ENCODE results near the gene NPLOC4. TPM values are rescaled to one million over a fixed set of nuclear protein-coding genes. Genes with fewer than 3 reads are reported as not detected.
A peak's percentile ranks its signal among the peaks of the same experiment; 100 is the strongest.

NPLOC4 gene
- total and polyA plus RNA-seq, 2 of the 13 experiments (the other 11 are each of a cell fraction or from before 2014, with no cell fraction given) = 57.0 to 97.0 TPM

DNA sequence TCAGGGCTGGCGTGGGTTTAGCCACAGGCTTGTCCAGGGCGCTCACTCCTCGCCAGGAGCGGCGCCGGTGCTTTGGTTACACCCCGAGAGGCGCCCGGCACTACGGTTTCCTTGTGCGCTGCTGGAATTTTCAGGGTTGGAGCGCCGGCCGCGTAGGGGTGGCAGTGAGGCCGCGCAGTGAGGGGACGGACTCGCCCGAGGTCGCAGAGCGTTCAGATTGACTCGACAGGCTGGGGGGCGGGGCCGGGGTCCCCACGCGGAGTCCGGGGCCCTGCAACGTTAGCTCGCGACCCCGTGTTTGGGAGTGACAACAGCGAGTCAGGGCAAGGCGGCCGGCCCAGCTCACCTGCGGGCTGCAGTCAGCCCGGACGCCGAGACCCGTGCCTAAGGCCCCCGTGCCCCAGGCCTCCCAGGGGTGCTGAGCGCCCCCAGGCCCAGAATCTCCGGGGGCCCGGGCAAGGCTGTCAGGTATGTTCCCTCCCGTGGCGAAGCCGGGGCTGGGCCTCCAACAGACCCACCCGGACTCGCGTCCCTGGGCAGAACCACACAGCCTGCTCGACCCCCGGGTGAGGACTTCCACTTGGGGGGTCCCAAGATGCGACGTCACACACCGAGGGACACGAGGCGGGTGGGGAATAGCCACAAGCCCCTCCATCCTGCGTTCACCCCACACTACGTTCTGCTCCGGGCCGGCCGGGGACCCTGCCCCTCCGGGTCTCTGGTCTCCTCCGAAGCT, 123.0 kb downstream of the NPLOC4 start (continued):
- TF ChIP-seq, protein P1, sequence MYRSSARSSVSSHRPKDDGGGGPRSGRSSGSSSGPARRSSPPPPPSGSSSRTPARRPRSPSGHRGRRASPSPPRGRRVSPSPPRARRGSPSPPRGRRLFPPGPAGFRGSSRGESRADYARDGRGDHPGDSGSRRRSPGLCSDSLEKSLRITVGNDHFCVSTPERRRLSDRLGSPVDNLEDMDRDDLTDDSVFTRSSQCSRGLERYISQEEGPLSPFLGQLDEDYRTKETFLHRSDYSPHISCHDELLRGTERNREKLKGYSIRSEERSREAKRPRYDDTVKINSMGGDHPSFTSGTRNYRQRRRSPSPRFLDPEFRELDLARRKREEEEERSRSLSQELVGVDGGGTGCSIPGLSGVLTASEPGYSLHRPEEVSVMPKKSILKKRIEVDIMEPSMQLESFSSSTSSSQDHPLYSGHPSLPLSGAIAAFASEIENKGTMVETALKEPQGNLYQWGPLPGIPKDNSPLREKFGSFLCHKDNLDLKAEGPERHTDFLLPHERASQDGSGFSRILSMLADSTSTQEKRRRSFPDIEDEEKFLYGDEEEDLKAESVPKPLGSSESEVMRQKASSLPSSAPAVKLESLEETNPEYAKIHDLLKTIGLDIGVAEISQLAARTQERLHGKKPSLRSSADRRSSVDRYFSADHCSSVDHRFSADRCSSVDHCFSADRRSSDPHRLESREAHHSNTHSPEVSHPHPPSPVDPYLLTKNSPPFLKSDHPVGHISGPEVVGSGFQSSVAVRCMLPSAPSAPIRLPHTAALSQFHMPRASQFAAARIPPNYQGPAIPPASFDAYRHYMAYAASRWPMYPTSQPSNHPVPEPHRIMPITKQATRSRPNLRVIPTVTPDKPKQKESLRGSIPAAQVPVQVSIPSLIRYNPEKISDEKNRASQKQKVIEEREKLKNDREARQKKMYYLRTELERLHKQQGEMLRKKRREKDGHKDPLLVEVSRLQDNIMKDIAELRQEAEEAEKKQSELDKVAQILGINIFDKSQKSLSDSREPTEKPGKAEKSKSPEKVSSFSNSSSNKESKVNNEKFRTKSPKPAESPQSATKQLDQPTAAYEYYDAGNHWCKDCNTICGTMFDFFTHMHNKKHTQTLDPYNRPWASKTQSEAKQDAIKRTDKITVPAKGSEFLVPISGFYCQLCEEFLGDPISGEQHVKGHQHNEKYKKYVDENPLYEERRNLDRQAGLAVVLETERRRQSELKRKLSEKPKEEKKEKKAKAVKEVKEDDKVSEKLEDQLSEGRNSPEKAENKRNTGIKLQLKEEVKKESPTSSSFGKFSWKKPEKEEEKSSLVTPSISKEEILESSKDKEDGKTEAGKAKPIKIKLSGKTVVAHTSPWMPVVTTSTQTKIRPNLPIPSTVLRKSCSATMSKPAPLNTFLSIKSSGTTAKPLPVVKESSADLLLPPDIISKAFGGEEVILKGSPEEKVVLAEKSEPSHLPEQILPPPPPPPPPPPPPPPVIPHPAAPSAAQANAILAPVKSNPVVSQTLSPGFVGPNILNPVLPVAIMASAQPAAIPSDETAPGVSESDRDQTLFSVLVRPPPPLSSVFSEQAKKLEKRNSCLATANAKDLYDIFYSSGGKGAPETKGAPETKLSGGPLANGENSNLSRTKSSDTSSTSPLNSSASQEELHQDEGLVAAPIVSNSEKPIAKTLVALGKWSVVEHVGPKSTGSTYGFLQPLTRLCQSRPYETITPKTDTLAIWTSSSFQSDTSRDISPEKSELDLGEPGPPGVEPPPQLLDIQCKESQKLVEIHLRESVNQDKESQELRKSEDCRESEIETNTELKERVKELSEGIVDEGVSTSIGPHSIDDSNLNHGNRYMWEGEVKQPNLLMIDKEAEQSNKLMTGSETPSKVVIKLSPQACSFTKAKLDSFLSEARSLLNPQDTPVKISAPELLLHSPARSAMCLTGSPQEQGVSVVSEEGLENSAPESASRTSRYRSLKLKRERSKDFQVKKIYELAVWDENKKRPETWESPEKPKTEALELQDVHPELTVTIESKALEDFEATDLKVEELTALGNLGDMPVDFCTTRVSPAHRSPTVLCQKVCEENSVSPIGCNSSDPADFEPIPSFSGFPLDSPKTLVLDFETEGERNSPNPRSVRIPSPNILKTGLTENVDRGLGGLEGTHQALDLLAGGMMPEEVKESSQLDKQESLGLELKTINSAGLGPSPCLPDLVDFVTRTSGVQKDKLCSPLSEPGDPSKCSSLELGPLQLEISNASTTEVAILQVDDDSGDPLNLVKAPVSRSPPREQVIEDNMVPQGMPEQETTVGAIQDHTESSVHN (CRISPR knock-in tag; IDR thresholded peaks at IDR 0.05) = peak; percentile 30; the same call in 1 of the 2 replicates
- TF ChIP-seq PITX1 (CRISPR knock-in tag; IDR thresholded peaks at IDR 0.05) (no peak), ZNF382 (CRISPR knock-in tag; IDR thresholded peaks at IDR 0.05; ENCODE audit: borderline replicate concordance) (no peak), ZNF772 (CRISPR knock-in tag; IDR thresholded peaks at IDR 0.05) (0 out of 2 replicates have a peak, but pooled peaks have one; percentile 20), ZNF775 (CRISPR knock-in tag; IDR thresholded peaks at IDR 0.05; ENCODE audit: borderline replicate concordance) (no peak), CREM (IDR thresholded peaks at IDR 0.05) (0 out of 2 replicates have a peak, but pooled peaks have one; percentile 25), CREM (CRISPR knock-in tag; IDR thresholded peaks at IDR 0.05) (no peak), ZBTB21 (CRISPR knock-in tag; IDR thresholded peaks at IDR 0.05) (no peak), SAP130 (CRISPR knock-in tag; IDR thresholded peaks at IDR 0.05; ENCODE audit: low read depth) (peak; percentile 64; the same call in 1 of the 2 replicates)
- TF ChIP-seq, protein P2, sequence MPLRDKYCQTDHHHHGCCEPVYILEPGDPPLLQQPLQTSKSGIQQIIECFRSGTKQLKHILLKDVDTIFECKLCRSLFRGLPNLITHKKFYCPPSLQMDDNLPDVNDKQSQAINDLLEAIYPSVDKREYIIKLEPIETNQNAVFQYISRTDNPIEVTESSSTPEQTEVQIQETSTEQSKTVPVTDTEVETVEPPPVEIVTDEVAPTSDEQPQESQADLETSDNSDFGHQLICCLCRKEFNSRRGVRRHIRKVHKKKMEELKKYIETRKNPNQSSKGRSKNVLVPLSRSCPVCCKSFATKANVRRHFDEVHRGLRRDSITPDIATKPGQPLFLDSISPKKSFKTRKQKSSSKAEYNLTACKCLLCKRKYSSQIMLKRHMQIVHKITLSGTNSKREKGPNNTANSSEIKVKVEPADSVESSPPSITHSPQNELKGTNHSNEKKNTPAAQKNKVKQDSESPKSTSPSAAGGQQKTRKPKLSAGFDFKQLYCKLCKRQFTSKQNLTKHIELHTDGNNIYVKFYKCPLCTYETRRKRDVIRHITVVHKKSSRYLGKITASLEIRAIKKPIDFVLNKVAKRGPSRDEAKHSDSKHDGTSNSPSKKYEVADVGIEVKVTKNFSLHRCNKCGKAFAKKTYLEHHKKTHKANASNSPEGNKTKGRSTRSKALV (CRISPR knock-in tag; IDR thresholded peaks at IDR 0.05) = peak; percentile 90
- TF ChIP-seq, protein P3, sequence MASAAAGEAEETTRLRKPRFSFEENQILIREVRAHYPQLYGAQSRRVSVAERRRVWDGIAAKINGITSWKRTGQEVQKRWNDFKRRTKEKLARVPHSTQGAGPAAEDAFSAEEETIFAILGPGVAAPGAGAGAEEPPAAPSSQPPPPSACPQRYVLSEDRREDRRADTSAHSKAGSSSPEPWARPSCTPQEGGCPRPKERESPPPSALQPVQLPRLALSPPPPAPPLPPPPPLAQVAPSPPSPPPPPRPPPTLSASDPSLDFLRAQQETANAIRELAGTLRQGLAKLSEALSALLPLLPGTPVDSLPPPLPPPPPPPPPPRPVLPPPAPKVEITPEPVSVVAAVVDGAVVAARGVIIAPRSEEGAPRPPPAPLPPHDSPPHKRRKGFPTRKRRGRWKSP (CRISPR knock-in tag; IDR thresholded peaks at IDR 0.05) = peak; percentile 22; the same call in 1 of the 2 replicates
- TF ChIP-seq, protein P4, sequence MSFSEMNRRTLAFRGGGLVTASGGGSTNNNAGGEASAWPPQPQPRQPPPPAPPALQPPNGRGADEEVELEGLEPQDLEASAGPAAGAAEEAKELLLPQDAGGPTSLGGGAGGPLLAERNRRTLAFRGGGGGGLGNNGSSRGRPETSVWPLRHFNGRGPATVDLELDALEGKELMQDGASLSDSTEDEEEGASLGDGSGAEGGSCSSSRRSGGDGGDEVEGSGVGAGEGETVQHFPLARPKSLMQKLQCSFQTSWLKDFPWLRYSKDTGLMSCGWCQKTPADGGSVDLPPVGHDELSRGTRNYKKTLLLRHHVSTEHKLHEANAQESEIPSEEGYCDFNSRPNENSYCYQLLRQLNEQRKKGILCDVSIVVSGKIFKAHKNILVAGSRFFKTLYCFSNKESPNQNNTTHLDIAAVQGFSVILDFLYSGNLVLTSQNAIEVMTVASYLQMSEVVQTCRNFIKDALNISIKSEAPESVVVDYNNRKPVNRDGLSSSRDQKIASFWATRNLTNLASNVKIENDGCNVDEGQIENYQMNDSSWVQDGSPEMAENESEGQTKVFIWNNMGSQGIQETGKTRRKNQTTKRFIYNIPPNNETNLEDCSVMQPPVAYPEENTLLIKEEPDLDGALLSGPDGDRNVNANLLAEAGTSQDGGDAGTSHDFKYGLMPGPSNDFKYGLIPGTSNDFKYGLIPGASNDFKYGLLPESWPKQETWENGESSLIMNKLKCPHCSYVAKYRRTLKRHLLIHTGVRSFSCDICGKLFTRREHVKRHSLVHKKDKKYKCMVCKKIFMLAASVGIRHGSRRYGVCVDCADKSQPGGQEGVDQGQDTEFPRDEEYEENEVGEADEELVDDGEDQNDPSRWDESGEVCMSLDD (CRISPR knock-in tag; IDR thresholded peaks at IDR 0.05; ENCODE audit: borderline replicate concordance) = peak; percentile 97
- TF ChIP-seq, protein P5, sequence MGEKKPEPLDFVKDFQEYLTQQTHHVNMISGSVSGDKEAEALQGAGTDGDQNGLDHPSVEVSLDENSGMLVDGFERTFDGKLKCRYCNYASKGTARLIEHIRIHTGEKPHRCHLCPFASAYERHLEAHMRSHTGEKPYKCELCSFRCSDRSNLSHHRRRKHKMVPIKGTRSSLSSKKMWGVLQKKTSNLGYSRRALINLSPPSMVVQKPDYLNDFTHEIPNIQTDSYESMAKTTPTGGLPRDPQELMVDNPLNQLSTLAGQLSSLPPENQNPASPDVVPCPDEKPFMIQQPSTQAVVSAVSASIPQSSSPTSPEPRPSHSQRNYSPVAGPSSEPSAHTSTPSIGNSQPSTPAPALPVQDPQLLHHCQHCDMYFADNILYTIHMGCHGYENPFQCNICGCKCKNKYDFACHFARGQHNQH (CRISPR knock-in tag; IDR thresholded peaks at IDR 0.05) = peak; percentile 21; the same call in 1 of the 2 replicates

All from HepG2 (cell line).